ENCODE results near the gene SAMD9L. TPM values are rescaled to one million over a fixed set of nuclear protein-coding genes. Genes with fewer than 3 reads are reported as not detected.

Gene SAMD9L
- total and polyA plus RNA-seq, 2 donors (not counting 1 experiment from before 2014, with no cell fraction given), result 20.2 to 45.8 TPM

DNA sequence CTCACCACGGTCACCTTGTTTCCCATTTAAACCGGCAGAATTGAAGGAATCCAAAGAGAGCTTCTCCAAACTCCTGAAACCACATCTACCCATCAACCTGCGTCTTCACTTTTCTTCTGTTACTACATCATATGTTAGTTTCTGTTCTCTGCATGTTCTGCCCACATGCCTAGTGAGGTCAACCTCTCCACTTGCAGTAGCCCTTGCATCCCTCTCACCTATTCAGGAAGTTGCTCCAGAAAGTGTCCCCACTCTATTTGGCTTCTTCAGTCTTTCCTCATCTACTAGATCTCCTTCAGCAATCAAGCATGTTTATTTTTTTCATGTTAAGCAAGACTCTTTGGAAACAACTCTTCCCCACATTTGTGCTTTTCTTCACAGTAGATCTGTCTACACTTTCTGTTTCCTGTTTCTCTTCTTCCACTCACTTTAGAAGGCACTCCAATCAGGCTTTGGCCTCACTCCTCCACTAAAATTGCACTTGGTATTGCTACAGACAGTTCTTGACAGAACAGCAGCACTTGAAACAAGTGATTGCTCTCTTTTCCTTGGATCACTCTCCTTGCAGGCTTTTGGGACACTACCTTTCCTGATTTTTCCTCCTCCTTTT is 7.5 kb downstream of the SAMD9L start:
- peaks cover 5% of the 10 kb centered on the region for H3K4me1 Mint-ChIP-seq
- TF ChIP-seq, protein P1, sequence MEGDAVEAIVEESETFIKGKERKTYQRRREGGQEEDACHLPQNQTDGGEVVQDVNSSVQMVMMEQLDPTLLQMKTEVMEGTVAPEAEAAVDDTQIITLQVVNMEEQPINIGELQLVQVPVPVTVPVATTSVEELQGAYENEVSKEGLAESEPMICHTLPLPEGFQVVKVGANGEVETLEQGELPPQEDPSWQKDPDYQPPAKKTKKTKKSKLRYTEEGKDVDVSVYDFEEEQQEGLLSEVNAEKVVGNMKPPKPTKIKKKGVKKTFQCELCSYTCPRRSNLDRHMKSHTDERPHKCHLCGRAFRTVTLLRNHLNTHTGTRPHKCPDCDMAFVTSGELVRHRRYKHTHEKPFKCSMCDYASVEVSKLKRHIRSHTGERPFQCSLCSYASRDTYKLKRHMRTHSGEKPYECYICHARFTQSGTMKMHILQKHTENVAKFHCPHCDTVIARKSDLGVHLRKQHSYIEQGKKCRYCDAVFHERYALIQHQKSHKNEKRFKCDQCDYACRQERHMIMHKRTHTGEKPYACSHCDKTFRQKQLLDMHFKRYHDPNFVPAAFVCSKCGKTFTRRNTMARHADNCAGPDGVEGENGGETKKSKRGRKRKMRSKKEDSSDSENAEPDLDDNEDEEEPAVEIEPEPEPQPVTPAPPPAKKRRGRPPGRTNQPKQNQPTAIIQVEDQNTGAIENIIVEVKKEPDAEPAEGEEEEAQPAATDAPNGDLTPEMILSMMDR (IDR thresholded peaks at IDR 0.05), result no peak
- TF ChIP-seq EZH2 (IDR thresholded peaks at IDR 0.05; ENCODE audit: borderline replicate concordance, insufficient read depth, low read depth, low read length, poor library complexity, severe bottlenecking), result no peak
- H3K4me2 ChIP-seq (replicated peaks; ENCODE audit: low read depth, low read length, poor library complexity, severe bottlenecking), result no peak overlapping the region
- peaks cover 5% of the 10 kb centered on the region for H3K9me3 Mint-ChIP-seq (ENCODE audit: insufficient read depth)
- H3K4me3 ChIP-seq (ENCODE audit: control extremely low read depth in 1 of 5, extremely low read depth in 1 of 5, insufficient read depth in 1 of 5, low read depth in 2 of 5, low read length in 4 of 5), result no peak overlapping the region
- H4K20me1 ChIP-seq (ENCODE audit: control insufficient read depth, insufficient read depth, low read length, poor library complexity, severe bottlenecking), result peaks cover 1% of the 10 kb centered on the region
- no peak overlapping the region for H2AFZ ChIP-seq (ENCODE audit: insufficient read depth, low read depth, low read length, poor library complexity, severe bottlenecking)
- H3K9ac ChIP-seq (ENCODE audit: low read length), result no peak overlapping the region
- CTCF ChIA-PET, result no interaction called here
- H3K27ac Mint-ChIP-seq, result no peak overlapping the region
- no peak overlapping the region for H3K4me3 Mint-ChIP-seq
- intact Hi-C loops (cut with micrococcal nuclease), result no loop called here
- no peak overlapping the region for H3K27ac ChIP-seq (ENCODE audit: low read length in 2 of 2)
- no peaks in the 10 kb centered on the region for H3K27me3 ChIP-seq (replicated peaks in 1 of 4; ENCODE audit: control extremely low read depth in 1 of 4, control insufficient read depth in 3 of 4, insufficient read depth in 4 of 4, low read length in 3 of 4)
- no peak for DNase-seq
- H3K27me3 Mint-ChIP-seq, result no peaks in the 10 kb centered on the region
- H3K79me2 ChIP-seq (ENCODE audit: control insufficient read depth, insufficient read depth, low read length), result peaks cover 8% of the 10 kb centered on the region
- peaks cover under 1 to 12% (median 11%) of the 10 kb centered on the region in 3 donors for H3K9me3 ChIP-seq (ENCODE audit: control extremely low read depth in 1 of 3, control insufficient read depth in 2 of 3, insufficient read depth in 1 of 3, low read length in 2 of 3)
- peaks cover 7 to 12% of the 10 kb centered on the region in 2 donors for H3K4me1 ChIP-seq (ENCODE audit: control insufficient read depth in 2 of 2, insufficient read depth in 2 of 2, low read length in 2 of 2)
- ATAC-seq (ENCODE audit: low read depth), result no peak
- peaks cover 37 to 91% of the 10 kb centered on the region in 2 experiments for H3K36me3 ChIP-seq (replicated peaks in 1 of 2; ENCODE audit: control extremely low read depth in 1 of 2, control insufficient read depth in 1 of 2, extremely low read depth in 1 of 2, insufficient read depth in 2 of 2, low read length in 1 of 2)
- POLR2A ChIA-PET, result no interaction called here
- WGBS (ENCODE audit: insufficient coverage), result 96% methylated on average over 3 of the region's 3 CpGs

DNA sequence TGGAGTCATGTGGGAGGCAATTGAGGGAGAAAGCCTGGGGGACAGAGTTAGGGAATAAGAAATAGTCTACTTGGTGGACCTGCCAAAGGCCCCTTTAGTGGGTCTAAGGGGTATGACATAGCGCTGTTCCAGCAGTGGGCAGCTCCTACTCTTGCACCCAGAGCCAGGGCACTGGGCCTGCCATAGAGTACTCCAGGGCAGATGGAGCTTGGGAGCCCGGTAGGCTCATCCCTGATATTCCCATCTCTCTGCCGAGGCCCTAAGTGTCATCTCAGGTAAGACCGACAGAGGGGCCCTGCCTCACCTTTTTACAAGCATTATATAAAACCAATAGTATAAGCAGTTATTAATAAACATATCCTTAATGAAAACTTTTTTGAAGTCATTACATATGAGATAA is 9.6 kb downstream of the SAMD9L start:
- ATAC-seq (ENCODE audit: low read depth) (no peak), DNase-seq (no peak)
- ChIA-PET CTCF (no interaction called here), POLR2A (no interaction called here)
- Histone ChIP-seq H3K9ac (ENCODE audit: low read length) (no peak overlapping the region), H3K27ac (ENCODE audit: low read length in 2 of 2) (no peak overlapping the region), H3K79me2 (ENCODE audit: control insufficient read depth, insufficient read depth, low read length) (no peaks in the 10 kb centered on the region), H3K4me3 (ENCODE audit: control extremely low read depth in 1 of 5, extremely low read depth in 1 of 5, insufficient read depth in 1 of 5, low read depth in 2 of 5, low read length in 4 of 5) (no peak overlapping the region), H3K9me3 (ENCODE audit: control extremely low read depth in 1 of 3, control insufficient read depth in 2 of 3, insufficient read depth in 1 of 3, low read length in 2 of 3) (peaks cover 11 to 31% (median 12%) of the 10 kb centered on the region in 3 donors), H2AFZ (ENCODE audit: insufficient read depth, low read depth, low read length, poor library complexity, severe bottlenecking) (no peak overlapping the region), H3K4me2 (replicated peaks; ENCODE audit: low read depth, low read length, poor library complexity, severe bottlenecking) (no peak overlapping the region), H3K4me1 (ENCODE audit: control insufficient read depth in 2 of 2, insufficient read depth in 2 of 2, low read length in 2 of 2) (no peaks in the 10 kb centered on the region), H3K36me3 (replicated peaks in 1 of 2; ENCODE audit: control extremely low read depth in 1 of 2, control insufficient read depth in 1 of 2, extremely low read depth in 1 of 2, insufficient read depth in 2 of 2, low read length in 1 of 2) (peaks cover 44 to 89% of the 10 kb centered on the region in 2 experiments), H4K20me1 (ENCODE audit: control insufficient read depth, insufficient read depth, low read length, poor library complexity, severe bottlenecking) (no peaks in the 10 kb centered on the region), H3K27me3 (replicated peaks in 1 of 4; ENCODE audit: control extremely low read depth in 1 of 4, control insufficient read depth in 3 of 4, insufficient read depth in 4 of 4, low read length in 3 of 4) (no peaks in the 10 kb centered on the region)
- H3K9me3 Mint-ChIP-seq (ENCODE audit: insufficient read depth), result peaks cover 12% of the 10 kb centered on the region
- no peak overlapping the region for H3K27ac Mint-ChIP-seq
- intact Hi-C loops (cut with micrococcal nuclease), result no loop called here
- no peaks in the 10 kb centered on the region for H3K4me1 Mint-ChIP-seq
- TF ChIP-seq, protein P1 (IDR thresholded peaks at IDR 0.05), result no peak
- no peak for TF ChIP-seq EZH2 (IDR thresholded peaks at IDR 0.05; ENCODE audit: borderline replicate concordance, insufficient read depth, low read depth, low read length, poor library complexity, severe bottlenecking)
- no peak overlapping the region for H3K4me3 Mint-ChIP-seq
- WGBS (ENCODE audit: insufficient coverage), result 100% methylated on average over 1 of the region's 4 CpGs
- H3K27me3 Mint-ChIP-seq, result no peaks in the 10 kb centered on the region
